ENCODE measurements around the gene HMCN1.
A peak's percentile ranks its signal among the peaks of the same experiment; 100 is the strongest.

The HMCN1 gene

DNA sequence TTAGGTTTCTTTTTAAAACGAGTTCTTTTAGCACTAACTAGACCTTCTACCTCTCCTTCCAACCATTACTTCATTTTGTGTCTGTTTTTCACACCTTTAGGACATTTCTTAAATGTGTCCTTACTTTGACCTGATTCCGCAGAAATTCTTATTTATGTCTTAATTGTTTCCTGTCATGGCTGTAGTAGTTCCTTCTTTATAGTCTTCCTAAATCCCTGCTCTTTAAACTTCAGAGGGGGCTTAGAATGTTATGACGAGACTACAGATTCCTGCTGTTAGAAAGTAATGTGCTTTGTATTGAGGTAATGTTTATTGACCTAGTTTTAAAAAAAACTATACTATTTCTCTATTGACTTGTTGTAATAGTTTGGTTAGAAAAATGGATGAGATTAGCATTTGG, 70.4 kb downstream of the HMCN1 start:
- DNase-seq (ENCODE audit: low spot score): no peak

DNA sequence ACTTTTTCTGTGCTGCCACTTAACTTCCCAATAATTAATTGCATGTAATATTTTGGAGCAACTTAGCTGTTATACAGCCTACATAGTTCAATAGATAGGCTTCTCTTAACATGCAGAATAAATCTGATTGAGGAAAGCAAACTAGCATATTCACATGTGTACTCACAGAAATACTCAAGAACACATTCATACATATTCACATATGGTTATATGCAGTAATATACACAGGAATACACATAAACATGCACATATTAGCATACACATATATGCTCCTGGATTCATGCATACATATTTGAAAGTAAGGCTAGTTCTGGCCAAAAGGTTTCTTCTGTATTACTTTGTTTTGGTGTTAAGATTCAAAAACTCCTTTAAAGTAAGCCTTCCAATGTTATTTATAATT, 73.1 kb downstream of the HMCN1 start:
- no peak for DNase-seq (ENCODE audit: low spot score)

DNA sequence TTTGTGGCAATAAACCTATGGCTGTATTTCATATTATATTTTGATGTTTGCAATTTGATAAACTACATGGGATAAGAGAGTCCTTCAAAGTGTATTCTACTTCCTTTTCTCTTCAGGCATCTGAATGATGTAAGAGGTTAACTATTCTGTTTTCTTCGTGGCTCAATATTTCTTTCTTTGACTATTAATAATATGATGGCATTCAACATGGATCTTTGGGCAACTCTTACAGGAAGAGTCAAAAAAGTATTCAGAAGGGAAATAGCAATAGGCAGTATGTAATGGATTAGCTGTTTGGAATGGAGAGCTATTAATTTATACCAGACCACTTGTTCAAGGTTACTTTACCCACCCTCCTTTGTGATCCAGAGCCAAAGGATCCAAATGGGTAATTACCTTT, 74.4 kb downstream of the HMCN1 start:
- DNase-seq (ENCODE audit: low spot score): no peak

DNA sequence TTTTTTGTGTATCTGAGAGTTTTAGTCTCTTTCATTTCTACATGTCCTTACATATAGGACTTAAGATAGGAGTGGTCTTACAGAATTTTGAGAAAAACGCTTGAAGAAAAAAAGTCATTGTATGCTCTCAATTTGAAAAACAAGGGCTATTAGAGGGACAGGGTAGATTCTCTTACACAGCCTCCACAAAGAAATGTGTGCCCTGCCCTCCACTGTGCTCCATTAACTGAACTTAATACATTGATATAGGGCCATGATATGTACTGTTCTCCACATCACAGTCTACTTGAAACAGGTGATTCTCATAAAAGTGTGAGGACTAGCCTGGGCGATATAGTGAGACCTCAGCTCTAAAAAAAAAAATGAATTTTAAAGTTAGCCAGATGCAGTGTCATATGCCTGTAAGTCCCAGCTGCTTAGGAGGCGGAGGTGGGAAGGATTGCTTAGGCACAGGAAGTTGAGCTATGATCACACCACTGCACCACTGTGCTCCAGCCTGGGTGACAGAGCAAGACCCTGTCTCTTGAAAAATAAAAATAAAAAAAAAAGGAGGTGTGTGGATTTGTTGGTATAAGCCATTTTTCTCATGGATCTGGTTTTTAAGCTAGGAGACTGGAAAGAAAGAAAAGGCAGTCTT, 77.0 kb downstream of the HMCN1 start:
- DNase-seq (ENCODE audit: low spot score): no peak

DNA sequence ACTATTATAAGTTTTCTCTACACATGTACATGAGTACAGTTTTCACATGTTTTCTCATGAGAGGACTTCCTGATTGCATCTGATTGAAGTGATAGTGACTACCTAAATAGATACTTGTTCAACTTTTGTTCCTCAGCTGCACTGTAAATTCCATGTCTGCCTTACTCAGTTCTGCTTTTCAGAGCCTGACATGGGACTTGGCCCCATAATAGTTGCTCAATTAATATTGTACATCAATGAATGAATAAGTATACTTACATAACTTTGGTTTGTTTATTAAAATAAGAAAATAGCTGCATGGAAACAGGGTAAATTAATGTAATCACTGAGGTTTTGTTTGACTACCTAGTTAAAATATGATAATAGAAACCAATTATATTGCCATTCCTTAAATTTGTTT, 78.7 kb downstream of the HMCN1 start:
- DNase-seq (ENCODE audit: low spot score): no peak

DNA sequence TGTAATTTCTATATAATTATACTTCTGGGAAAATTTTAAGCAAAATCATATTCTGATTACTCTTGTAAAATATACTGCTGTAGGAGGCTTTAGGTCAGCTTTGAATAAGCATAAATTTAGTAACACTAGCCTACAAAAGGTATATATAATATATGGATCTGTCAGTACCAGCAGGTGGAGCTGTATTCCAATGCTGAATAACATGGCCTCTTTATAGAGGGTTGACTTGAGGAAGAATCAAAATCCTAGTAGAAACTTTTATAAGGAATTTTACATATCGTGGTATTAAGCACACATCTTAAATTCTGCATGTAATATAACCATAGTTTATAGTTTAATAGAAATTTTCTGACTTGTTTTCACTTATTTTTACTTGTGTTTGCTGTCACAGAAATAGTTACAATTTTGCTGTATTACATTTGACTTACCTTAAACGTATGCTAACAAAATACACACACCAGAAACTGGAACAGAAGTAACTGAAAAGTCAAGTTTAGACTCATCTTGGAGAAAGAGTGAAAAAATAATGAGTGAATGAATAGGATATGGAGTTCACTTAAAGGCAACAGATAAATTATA, 79.3 kb downstream of the HMCN1 start:
- DNase-seq (ENCODE audit: low spot score): peak; percentile 38

DNA sequence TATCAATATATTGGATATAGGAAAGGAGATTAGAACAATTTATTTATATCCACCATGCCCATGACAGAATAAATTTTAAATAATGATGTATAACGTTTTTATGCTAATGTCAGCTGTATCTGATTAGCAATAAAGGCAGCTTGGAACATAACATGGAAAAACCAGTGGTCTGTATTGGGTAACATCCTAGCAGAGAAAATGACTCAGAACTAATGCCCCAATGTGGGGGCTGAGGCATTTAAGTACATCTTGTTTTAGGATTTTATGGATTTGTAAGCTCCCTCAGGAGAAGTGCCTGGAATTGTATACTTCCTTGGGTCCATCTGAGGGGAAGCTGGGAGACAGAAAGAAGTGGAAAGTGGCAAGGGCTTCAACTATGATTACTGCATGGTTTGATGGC, 82.3 kb downstream of the HMCN1 start:
- DNase-seq (ENCODE audit: low spot score): no peak

DNA sequence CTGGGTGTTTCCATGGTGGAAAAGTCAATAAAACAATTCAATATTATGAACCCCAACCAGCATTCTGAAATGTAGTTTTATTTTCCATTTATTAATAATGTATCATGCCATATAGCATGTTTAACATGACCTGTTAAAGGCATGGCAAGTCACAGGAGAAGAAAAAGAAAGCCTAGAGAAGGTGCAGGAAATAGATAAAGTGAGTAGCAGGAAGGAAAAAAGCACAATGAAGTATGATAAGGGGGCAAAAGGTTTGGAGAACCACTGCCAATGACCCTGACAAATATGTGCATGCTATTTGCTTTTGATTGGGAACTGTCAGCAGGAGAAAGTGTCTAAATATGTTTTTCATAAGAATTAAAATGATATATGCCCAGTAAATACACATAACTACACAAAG, 85.6 kb downstream of the HMCN1 start:
- DNase-seq (ENCODE audit: low spot score): no peak

DNA sequence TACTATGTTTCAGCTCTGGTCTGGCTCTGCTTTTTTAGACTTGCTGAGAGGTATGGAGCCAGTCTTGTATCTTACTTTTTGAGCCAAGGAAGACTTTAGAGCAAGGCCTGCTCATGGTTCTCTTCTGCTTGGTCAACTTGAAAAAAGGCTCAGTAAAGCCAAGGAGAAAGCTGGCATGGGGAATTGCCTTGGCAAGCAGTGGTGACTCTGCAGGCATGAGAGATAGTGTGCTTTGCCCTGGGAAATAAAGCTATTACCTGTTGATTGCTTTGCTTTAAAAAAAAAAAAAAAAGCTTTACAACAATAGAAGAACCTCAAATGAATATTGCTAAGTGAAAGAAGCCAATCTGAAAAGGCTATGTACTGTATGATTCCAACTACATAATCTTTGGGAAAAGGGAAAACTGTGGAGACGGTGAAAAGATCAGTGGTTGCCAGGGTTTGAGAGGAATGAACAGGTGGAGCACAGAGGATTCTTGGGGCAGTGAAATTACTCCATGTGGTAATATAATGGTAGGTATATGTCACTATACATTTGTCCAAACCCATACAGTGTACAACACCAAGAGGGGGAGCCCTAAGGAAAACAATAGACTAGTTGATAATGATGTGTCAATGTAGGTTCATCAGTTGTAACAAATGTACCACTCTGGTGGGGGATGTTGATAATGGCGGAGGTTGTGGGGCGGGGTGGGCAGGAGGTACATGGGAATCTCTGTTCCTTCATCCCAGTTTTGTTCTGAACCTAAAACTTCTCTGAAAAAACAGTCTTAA, 87.6 kb downstream of the HMCN1 start:
- no peak for DNase-seq (ENCODE audit: low spot score)

DNA sequence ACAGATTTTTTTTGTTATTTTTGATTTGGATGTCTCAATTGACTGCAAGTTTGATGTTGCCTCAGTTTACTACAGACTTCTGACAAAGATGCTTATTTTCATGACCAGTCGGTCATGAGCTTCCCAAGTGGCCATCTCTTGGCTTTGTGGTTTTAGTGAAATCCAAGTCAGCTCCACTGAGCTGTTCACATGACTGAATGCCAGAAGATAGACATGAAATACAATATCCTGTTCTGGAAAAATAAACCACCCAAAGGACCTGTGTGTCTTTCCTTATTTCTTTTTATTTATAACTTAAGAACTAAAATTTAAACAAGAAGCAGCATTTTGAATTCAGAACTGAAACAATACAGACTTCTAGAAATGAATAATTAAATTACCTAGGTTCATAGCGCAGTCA, 89.3 kb downstream of the HMCN1 start:
- DNase-seq (ENCODE audit: low spot score): no peak

DNA sequence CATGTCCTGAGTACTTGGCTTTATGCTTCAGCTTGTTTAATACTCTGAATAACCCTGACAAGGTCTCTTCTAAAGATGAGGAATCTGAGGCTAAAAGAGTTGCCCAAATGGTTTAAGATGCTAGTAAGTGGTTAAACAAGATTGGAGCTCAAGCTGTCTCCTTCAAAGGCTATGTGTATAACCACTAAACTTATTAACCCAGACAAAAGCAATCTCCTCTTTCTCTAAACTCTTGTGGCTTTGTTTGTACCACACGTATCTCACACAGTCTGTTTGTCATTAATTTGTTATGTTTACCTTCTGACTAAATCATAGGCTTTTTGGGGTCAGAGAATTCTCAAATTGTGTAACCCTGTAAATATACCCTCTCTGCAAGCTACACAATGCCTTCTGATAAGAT, 89.9 kb downstream of the HMCN1 start:
- no peak for DNase-seq (ENCODE audit: low spot score)

DNA sequence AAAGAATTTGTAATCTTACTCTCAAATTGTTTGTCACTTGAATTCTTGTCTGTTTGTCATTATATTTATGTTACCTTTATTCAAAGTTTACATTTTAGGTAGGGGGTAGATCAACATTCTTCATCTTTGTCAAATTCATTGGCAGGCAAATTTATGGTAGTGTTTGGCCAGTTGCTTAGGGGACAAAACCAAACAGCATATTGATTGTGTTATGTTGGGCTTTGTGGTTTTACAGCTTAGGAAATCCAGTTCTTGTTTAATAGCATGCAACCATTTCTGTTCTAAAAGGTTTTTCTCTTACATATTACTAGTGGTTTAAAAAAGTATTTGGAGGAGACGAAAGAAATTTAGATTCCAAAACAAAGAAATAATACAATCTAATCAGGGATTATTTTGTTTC, 91.4 kb downstream of the HMCN1 start:
- DNase-seq (ENCODE audit: low spot score): no peak

DNA sequence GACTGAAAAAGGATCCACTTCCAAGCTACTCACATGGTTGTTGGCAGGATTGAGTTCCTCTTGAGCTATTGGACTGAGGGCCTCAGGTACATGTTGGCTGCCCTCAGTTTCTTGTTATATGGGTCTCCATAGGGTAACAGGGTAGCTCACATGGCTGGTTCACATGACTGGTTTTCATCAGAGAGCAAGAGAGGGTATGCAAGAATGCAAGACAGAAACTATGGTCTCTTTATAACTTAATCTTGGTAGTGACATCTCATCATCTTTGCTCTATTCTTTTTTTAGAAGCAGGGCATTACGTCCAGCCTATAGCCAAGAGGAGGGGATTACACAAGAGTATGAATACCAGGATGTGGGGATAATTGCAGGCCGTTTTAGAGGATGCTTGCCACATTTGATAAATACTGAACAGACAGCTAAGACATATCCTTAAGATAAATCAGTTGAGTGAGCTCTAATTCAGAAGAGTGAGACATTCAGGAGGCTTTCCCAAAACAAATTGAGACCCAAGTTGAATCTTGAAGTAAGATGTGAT, 100.2 kb downstream of the HMCN1 start:
- no peak for DNase-seq (ENCODE audit: low spot score)

DNA sequence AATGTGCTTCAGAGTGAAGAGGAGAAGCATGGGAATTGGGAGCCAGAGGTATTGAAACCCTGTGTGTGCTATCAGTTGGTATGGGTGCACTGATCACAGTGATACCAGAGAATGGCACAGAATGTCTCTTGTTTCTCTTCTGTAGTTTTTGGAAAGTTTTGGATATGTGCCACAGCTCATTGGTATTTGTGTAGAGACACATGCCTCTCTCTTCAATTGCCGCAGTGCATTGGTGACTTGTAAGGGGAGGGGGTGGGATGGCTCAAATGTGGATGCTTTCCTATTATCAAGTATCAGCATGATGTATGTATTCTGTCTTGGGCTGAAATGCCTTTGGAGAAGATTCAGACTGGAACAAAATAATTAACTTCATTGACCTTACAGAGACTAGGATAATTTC, 101.0 kb downstream of the HMCN1 start:
- DNase-seq (ENCODE audit: low spot score): no peak

DNA sequence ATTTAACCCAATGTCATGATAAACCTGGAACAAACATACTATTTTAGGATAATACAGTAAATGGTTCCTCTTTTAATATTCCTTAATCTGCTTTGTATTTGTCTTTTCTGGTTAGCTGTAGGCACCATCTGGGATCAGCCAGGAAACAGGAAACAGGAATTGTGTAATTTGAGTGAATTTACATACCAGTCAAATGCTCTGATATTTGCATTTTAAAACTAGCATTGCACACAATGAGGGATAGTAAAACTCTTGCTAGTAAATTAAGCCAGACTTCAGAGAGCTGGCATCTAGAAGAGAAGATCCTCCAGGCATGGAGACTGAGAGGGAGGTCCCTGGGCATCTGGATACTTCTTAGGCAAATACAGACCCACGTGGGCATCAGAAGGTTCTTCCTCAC, 103.5 kb downstream of the HMCN1 start:
- DNase-seq (ENCODE audit: low spot score): no peak

DNA sequence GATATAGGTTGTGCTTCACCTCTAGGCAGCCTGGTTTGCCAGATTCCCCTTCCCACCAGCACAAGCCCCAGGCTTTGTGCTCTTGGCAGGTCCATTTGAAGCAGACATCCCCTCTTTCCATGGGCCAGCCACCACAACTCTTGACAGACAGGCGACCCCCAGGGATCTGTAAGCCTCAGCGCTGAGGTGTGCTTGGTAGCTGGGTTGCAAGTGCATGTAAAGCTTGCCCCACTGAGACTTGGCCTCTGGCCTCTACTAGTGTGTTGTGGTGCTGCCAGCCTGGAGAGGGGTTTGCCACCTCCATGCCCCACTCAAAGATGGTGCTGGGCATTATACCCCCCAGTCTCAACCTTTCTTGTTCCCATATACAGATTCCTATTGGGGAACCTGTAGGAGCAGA, 103.9 kb downstream of the HMCN1 start:
- no peak for DNase-seq (ENCODE audit: low spot score)

DNA sequence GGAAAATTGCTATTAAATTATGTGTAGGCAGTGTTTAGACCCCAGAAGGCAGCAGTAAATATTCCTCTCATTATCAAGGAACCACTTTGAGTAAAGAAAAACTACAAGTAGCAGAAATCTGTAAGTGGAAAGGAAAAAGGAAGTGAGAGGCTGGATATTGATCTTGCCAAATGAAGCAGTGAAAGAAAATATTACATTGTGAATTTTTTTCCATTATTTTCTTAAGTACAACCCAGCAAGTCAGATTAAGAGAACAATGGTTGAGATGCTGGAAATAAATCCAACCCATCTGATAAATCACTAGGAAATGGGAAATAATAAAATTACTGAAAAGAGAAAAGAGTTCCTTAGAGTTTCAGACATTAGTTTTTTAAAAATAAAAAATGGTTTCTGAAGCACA, 106.7 kb downstream of the HMCN1 start:
- no peak for DNase-seq (ENCODE audit: low spot score)

DNA sequence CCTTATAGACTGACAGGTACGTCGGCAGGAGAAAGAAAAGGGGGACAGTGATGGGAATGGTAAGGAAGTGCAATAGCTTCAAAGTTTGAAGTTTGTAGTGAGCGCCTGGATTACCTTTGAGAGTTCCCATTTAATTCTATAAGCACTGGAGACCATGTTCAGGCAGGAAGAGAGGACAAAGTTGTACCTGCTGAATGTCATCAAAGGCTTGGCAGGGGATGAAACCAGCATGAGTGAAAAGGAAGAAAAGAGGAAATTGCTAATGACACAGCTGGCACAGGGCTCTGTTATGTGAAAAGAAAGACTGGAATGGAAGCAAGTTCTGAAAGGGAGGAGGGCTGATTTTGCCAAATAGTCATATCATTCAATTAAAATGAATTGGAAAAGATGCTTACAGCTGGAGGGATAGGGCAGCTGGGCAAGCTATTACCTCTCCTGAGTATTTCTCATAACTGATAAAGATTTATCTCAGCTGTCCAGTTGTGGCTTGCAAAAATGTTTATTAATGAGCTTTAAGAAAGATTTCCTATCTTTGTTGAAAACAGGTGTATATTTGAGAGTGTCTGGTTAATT, 109.2 kb downstream of the HMCN1 start:
- no peak for DNase-seq (ENCODE audit: low spot score)

DNA sequence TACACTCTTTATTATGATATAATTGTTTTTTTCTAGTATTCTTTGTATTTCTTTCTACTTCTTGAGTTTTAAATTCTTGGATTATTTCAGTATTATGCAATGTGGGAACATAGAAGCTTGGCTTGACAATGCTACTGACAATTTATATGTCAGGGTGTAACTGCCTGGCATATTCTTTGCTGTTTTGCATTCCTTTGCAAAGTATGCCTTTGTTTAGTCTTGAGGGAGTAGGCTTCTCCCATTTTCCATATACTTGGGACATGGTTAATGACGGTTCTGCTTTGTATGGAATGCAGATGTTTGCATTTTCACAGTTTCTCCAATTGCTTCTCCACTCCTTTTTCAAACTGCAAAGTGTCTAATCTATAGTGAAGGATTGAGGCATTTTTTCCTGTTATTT, 109.8 kb downstream of the HMCN1 start:
- no peak for DNase-seq (ENCODE audit: low spot score)

DNA sequence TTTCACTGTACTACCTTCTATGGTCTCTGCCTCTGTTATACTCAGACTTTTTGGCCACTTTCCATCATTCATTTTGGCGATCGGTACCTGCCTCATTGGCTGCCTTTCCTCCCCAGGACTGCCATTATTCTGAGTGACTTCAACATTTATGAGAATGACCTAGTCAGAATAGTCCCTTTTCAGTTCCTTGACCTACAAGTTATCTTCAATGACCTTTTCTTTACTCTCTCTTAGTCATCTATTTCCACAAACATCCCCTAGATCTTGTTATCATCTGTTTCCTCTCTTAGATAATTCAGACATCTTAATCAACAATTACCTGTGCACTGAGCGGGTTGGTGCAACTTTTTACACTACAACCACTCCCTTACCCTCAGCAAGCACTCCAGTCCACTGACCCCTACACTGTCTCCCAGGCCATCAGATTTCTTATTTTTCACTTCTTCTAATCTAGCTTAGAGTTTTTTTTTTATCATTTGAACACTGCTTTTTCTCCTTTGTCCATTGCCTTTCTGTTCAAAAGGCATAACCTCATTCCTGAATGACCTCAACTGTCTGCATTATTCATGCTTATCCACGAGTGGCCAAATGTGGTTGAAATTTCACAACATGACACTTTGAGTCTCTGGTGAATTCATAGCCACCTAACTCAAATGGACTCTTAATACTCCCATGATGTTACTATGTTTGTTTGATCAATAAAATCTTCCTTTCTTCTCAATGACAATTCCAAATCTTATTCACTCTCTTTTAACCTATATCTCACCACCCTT, 112.7 kb downstream of the HMCN1 start:
- DNase-seq (ENCODE audit: low spot score): no peak

DNA sequence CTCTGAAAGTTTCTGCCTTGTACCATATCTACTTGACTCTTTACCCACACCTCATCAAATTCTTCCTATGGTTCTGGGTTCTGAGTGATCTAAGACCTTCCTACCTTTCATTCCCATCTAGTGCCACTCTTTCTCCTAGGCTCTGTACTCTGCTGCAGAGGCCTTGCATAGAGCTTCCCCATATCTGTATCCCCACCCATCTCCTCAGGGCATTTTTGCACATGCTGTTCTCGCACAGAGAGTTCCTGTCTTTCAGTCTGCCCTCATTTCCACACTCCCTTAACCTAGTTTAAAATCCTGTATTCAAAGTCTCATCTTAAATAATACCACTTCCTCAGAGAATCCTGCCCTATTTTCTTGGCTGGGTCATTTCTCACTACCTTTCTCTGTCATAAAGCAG, 114.8 kb downstream of the HMCN1 start:
- DNase-seq (ENCODE audit: low spot score): no peak

DNA sequence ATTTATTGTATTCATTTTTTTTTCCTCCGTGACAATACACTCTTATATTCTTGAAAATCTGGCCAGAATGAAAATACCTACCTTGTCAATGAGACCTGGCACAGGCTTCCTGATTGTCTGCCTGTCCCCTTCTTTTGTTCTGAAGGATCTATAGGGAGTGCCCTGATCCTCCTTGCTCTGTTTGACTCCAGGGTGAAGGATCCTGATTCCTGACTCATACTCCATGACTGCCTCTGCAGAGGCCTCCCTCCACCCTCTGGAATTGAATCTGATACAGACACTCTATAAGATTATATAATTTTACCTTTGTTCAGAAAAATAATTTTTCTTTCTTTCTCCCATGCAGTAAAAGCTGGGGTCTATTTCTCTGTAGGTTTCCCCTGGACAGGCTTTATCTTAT, 116.2 kb downstream of the HMCN1 start:
- no peak for DNase-seq (ENCODE audit: low spot score)
